DMS114 treated with DMSO at 0.1 percent for 48 hours (cell line): ENCODE results near the gene CHTF18.
A peak's percentile ranks its signal among the peaks of the same experiment; 100 is the strongest.
"Not testable (repeated sequence)": the region's sequence is repeated elsewhere in the genome, so short reads cannot be mapped to it uniquely, and the experiment has no call there.

Experiments used
- DNase-seq: peaks from one replicate; lab custom pipeline; 2025; ENCODE audit not compliant: unreplicated experiment; lab: John Stamatoyannopoulos, UW

CHTF18 gene

GRCh38 chr16:788399-789126 is at the start of gene CHTF18:
Gene CHTF18 (plus strand): TSS chr16:788620. CDS start chr16:788685, 65 bp downstream.
- peak; percentile 67 for DNase-seq

GRCh38 chr16:739560-740458 is 48.6 kb upstream of the CHTF18 start:
- DNase-seq = no peak

GRCh38 chr16:740459-740763 is 48.0 kb upstream of the CHTF18 start:
- no peak for DNase-seq

- DNase-seq = peak; percentile 42
These were observed 47.5 kb upstream of the CHTF18 start, which contains the start of gene CIAO3 for GRCh38 chr16:740764-741505. Gene CIAO3 (minus strand): TSS chr16:740997. CDS start chr16:740985, 12 bp downstream.

GRCh38 chr16:741986-742629 is 46.3 kb upstream of the CHTF18 start:
- DNase-seq = no peak

- DNase-seq = not testable (repeated sequence)
These were observed 45.5 kb upstream of the CHTF18 start for GRCh38 chr16:742894-743293.

- DNase-seq = no peak
These were observed 44.5 kb upstream of the CHTF18 start for GRCh38 chr16:743794-744500.

- no peak for DNase-seq
These were observed 42.7 kb upstream of the CHTF18 start for GRCh38 chr16:745739-746138.

GRCh38 chr16:746637-747036 is 41.8 kb upstream of the CHTF18 start:
- no peak for DNase-seq

GRCh38 chr16:747978-748746 is 40.3 kb upstream of the CHTF18 start:
- DNase-seq = no peak

GRCh38 chr16:749010-749409 is 39.4 kb upstream of the CHTF18 start:
- DNase-seq = no peak

- no peak for DNase-seq
These were observed 37.9 kb upstream of the CHTF18 start for GRCh38 chr16:750485-750884.

GRCh38 chr16:751152-752006 is 37.0 kb upstream of the CHTF18 start:
- DNase-seq = no peak

GRCh38 chr16:752007-752312 is 36.5 kb upstream of the CHTF18 start:
- no peak for DNase-seq

GRCh38 chr16:754121-754607 is 34.3 kb upstream of the CHTF18 start:
- not testable (repeated sequence) for DNase-seq

GRCh38 chr16:754656-755055 is 33.8 kb upstream of the CHTF18 start:
- DNase-seq = no peak

- DNase-seq = no peak
These were observed 32.0 kb upstream of the CHTF18 start for GRCh38 chr16:756428-756827.

GRCh38 chr16:759110-759910 is 29.1 kb upstream of the CHTF18 start:
- DNase-seq = no peak
